ENCODE measurements around the gene SLC6A16.
A peak's percentile ranks its signal among the peaks of the same experiment; 100 is the strongest.
"Not testable (repeated sequence)": the region's sequence is repeated elsewhere in the genome, so short reads cannot be mapped to it uniquely, and the experiment has no call there.

The SLC6A16 gene

GRCh38 chr19:49335784-49336481 lies 10.9 kb upstream of the SLC6A16 start:
- H3K4me3 ChIP-seq: peak overlapping the region in 9 of 10 experiments; percentile 1 to 61 (median 48); a peak in 15 of 20 replicates
- peak overlapping the region in 9 of 11 experiments; percentile 35 to 77 (median 63); a peak in 15 of 22 replicates for H3K27ac ChIP-seq
- peak overlapping the region; percentile 83 to 95 (median 92) for H3K4me2 ChIP-seq
- 0 out of 22 replicates have a peak, but pooled peaks cover 0 to 8% (median 0%) of the 10 kb centered on the region in 11 experiments for H3K9me3 ChIP-seq (replicated peaks in 1 of 11)
- no peak for TF ChIP-seq Cebpa-rat (IDR thresholded peaks at IDR 0.05)
- peaks cover 0 to 11% (median 0%) of the 10 kb centered on the region in 11 experiments; a peak in 2 of 22 replicates for H3K36me3 ChIP-seq
- peaks cover 0 to 32% (median 5%) of the 10 kb centered on the region in 11 experiments; a peak in 11 of 22 replicates for H4K20me1 ChIP-seq
- H3K27me3 ChIP-seq: peaks cover 0 to 15% (median under 1%) of the 10 kb centered on the region in 11 experiments; a peak in 12 of 22 replicates
- H3K4me1 ChIP-seq: peaks cover 64 to 92% (median 75%) of the 10 kb centered on the region in 10 experiments
- peak overlapping the region in 9 of 11 experiments; percentile 30 to 80 (median 62); a peak in 15 of 22 replicates for H3K9ac ChIP-seq

DNA sequence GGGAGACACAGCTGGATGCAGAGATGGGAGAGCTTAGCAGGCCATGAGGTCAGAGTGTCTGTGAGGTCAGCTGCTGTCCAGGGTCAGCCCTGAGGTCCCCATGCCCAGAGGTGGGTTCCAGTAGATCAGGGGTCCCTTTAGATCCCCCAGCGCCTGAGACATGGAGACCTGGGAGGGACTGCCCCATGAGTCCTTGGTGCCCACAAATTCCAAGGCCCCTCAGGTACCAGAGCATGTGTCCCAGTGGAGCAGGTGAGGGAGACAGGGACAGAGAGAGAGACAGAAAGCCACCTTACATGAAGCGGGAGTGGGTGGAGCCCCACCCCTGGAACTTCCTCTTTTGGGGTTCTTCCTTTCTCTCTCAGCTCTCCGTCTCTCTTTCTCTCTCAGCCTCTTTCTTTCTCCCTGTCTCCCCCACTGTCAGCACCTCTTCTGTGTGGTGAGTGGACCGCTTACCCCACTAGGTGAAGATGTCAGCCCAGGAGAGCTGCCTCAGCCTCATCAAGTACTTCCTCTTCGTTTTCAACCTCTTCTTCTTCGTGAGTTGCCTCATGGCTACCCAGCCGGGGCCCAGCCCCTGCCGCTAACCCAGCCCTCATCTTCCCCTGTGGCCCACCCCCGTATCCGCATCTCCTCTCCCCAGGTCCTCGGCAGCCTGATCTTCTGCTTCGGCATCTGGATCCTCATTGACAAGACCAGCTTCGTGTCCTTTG lies 10.2 kb upstream of the SLC6A16 start, which contains the start of gene CD37:
Gene CD37, plus strand, starts transcription at position 336 of the 713 bp plus-strand sequence. Its CDS starts 135 bp downstream, at position 471.
- Histone ChIP-seq H3K27ac (peak within 1 kb of the TSS; percentile 32 to 77 (median 60); a peak in 20 of 22 replicates), H3K9me3 (replicated peaks in 1 of 11) (0 out of 22 replicates have a peak, but pooled peaks cover 0 to 8% (median 0%) of the 10 kb centered on the region in 11 experiments), H3K27me3 (peaks cover 0 to 14% (median 0%) of the 10 kb centered on the region in 11 experiments; a peak in 8 of 22 replicates), H3K9ac (peak within 1 kb of the TSS; percentile 30 to 80 (median 55); a peak in 20 of 22 replicates), H3K4me2 (peak within 1 kb of the TSS; percentile 83 to 95 (median 92)), H4K20me1 (peaks cover 0 to 26% (median 0%) of the 10 kb centered on the region in 11 experiments; a peak in 6 of 22 replicates), H3K36me3 (peaks cover 0 to 11% (median 0%) of the 10 kb centered on the region in 11 experiments; a peak in 2 of 22 replicates), H3K4me1 (peaks cover 59 to 89% (median 69%) of the 10 kb centered on the region in 10 experiments), H3K4me3 (peak within 1 kb of the TSS in 9 of 10 experiments; percentile 1 to 61 (median 48); a peak in 15 of 20 replicates)
- TF ChIP-seq Cebpa-rat (IDR thresholded peaks at IDR 0.05): no peak

DNA sequence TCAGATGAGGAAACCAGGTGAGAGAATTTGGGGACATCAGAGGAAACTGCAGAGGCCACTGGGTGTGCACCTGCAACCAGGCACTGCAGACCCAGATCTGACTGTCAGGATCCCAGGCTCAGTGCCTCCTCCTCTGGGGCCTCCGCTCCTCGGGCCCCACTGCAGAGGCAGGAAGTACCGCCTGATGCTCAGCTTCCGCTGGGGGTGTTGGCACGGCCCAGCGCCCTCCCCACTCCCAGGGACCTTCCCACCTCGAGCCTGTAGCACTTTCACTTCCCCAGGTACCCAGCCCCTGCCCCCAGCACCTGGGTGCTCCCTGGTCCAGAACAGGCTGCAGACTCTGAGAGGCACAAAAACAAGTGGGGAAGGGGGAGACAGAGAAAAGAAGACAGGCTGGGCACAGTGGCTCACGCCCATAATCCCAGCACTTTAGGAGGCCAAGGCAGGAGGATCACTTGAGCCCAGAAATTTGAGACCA lies 8.9 kb upstream of the SLC6A16 start:
- H3K27me3 ChIP-seq: peaks cover 0 to 14% (median 0%) of the 10 kb centered on the region in 11 experiments; a peak in 6 of 22 replicates
- peak overlapping the region in 7 of 10 experiments; percentile 3 to 52 (median 8); a peak in 8 of 20 replicates for H3K4me3 ChIP-seq
- H3K9me3 ChIP-seq (replicated peaks in 1 of 11): no peaks in the 10 kb centered on the region
- peaks cover 53 to 82% (median 72%) of the 10 kb centered on the region in 10 experiments for H3K4me1 ChIP-seq
- H3K27ac ChIP-seq: peak overlapping the region in 10 of 11 experiments; percentile 24 to 77 (median 54); a peak in 18 of 22 replicates
- H3K9ac ChIP-seq: peak overlapping the region in 10 of 11 experiments; percentile 0 to 60 (median 46); a peak in 11 of 22 replicates
- TF ChIP-seq Cebpa-rat (IDR thresholded peaks at IDR 0.05): no peak
- peak overlapping the region; percentile 83 to 95 (median 92) for H3K4me2 ChIP-seq
- peaks cover 0 to 22% (median 0%) of the 10 kb centered on the region in 11 experiments; a peak in 6 of 22 replicates for H4K20me1 ChIP-seq
- peaks cover 0 to 11% (median 0%) of the 10 kb centered on the region in 11 experiments; a peak in 2 of 22 replicates for H3K36me3 ChIP-seq

GRCh38 chr19:49333418-49333805 lies 8.4 kb upstream of the SLC6A16 start:
- Histone ChIP-seq H3K27ac (peak overlapping the region in 10 of 11 experiments; percentile 24 to 77 (median 54); a peak in 18 of 22 replicates), H3K4me2 (peak overlapping the region; percentile 83 to 95 (median 92)), H3K36me3 (peaks cover 0 to 8% (median 0%) of the 10 kb centered on the region in 11 experiments; a peak in 2 of 22 replicates), H3K9me3 (replicated peaks in 1 of 11) (no peaks in the 10 kb centered on the region), H3K4me3 (peak overlapping the region in 7 of 10 experiments; percentile 3 to 52 (median 8); a peak in 8 of 20 replicates), H3K9ac (peak overlapping the region in 10 of 11 experiments; percentile 0 to 60 (median 46); a peak in 12 of 22 replicates), H3K27me3 (peaks cover 0 to 14% (median 0%) of the 10 kb centered on the region in 11 experiments; a peak in 6 of 22 replicates), H3K4me1 (peaks cover 53 to 78% (median 73%) of the 10 kb centered on the region in 10 experiments), H4K20me1 (peaks cover 0 to 22% (median 0%) of the 10 kb centered on the region in 11 experiments; a peak in 6 of 22 replicates)
- no peak; a peak in 1 of 22 replicates for TF ChIP-seq Cebpa-rat (IDR thresholded peaks at IDR 0.05)

DNA sequence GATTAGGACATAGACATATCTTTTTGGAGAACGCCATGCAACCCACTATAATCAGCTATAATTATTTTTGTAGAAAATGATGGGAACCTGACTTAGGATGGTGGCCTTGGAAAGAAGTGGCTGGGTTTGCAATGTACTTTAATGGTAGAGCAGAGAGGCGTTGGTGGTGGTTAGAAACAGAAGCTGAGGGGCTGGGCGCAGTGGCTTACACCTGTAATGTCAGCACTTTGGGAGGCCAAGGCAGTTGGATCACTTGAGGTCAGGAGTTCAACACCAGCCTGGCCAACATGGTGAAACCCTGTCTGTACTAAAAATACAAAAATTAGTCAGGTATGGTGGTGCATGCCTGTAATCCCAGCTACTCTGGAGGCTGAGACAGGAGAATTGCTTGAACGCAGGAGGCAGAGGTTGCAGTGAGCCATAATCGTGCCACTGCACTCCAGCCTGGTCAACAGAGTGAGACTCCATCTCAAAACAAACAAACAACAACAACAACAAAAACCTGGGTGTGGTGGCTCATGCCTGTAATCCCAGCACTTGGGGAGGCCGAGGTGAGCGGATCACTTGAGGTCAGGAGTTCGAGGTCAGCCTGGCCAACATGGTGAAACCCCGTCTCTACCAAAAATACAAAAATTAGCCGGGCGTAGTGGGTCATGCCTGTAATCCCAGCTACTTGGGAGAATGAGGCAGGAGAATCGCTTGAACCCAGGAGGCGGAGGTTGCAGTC lies 7.9 kb upstream of the SLC6A16 start:
- not testable (repeated sequence) for H3K9me3 ChIP-seq (replicated peaks in 1 of 11); H3K36me3 ChIP-seq
- peak overlapping the region in 7 of 11 experiments; percentile 49 to 77 (median 64); a peak in 10 of 22 replicates for H3K27ac ChIP-seq
- H4K20me1 ChIP-seq: peaks cover 0 to 22% (median 0%) of the 10 kb centered on the region in 11 experiments; a peak in 6 of 22 replicates
- peak overlapping the region in 1 of 10 experiments; percentile 3; a peak in 1 of 20 replicates for H3K4me3 ChIP-seq
- H3K27me3 ChIP-seq: peaks cover 0 to 13% (median 0%) of the 10 kb centered on the region in 11 experiments; a peak in 6 of 22 replicates
- peaks cover 53 to 78% (median 73%) of the 10 kb centered on the region in 10 experiments for H3K4me1 ChIP-seq
- peak overlapping the region; percentile 83 to 95 (median 92) for H3K4me2 ChIP-seq
- H3K9ac ChIP-seq: peak overlapping the region in 5 of 11 experiments; percentile 43 to 60 (median 49); a peak in 6 of 22 replicates

DNA sequence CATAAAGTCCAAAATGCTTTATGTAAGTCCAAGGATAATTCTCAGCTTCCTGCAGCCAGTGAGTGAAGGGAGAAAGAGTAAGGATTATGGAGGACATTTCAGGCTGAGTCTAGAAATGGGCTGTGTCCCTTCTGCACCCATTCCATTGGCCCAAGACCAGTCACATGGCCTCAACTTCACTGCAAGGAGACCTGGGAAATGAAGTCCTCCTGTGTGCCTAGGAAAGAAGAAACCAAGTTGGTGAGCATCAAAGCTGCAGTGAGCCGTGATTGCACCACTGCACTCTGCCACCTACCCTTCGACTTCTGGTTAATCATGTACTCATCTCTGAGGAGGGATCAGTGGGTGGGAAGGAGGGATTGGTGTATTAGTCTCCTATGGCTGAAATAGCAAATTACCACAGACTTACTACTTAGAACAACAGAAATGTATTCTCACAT lies 6.6 kb upstream of the SLC6A16 start:
- H3K9me3 ChIP-seq (replicated peaks in 1 of 11): no peaks in the 10 kb centered on the region
- no peak overlapping the region for H3K4me3 ChIP-seq
- peaks cover 0 to 16% (median 0%) of the 10 kb centered on the region in 11 experiments; a peak in 4 of 22 replicates for H4K20me1 ChIP-seq
- peak overlapping the region; percentile 50 to 94 (median 91); a peak in 19 of 22 replicates for H3K4me2 ChIP-seq
- no peak overlapping the region for H3K9ac ChIP-seq
- H3K4me1 ChIP-seq: peaks cover 50 to 72% (median 67%) of the 10 kb centered on the region in 10 experiments
- no peak overlapping the region for H3K27ac ChIP-seq
- H3K27me3 ChIP-seq: peaks cover 0 to 5% (median 0%) of the 10 kb centered on the region in 11 experiments; a peak in 3 of 22 replicates
- no peaks in the 10 kb centered on the region for H3K36me3 ChIP-seq
- TF ChIP-seq Cebpa-rat (IDR thresholded peaks at IDR 0.05): 0 out of 22 replicates have a peak, but pooled peaks of 1 of the 11 experiments have one; percentile 29

- H3K36me3 ChIP-seq; H3K27ac ChIP-seq; H3K9ac ChIP-seq; H3K9me3 ChIP-seq (replicated peaks in 1 of 11); H3K27me3 ChIP-seq; H3K4me3 ChIP-seq: not testable (repeated sequence)
- peaks cover 0 to 12% (median 0%) of the 10 kb centered on the region in 11 experiments; a peak in 2 of 22 replicates for H4K20me1 ChIP-seq
- peak overlapping the region in 7 of 11 experiments; percentile 14 to 94 (median 86); a peak in 9 of 22 replicates for H3K4me2 ChIP-seq
- H3K4me1 ChIP-seq: peaks cover 49 to 73% (median 67%) of the 10 kb centered on the region in 10 experiments
These were observed 6.2 kb upstream of the SLC6A16 start for GRCh38 chr19:49331187-49331586.

Measured in BLaER1 treated with 17β-estradiol and CSF1 and Interleukin-3, amounts not matched to agents 10 nM and 100 nM (cell line).